Right renal pelvis (tissue), 4 donors: Measurements from ENCODE around the gene PTGES3. TPM values are rescaled to one million over a fixed set of nuclear protein-coding genes. Genes with fewer than 3 reads are reported as not detected.
"Not testable (repeated sequence)": the region's sequence is repeated elsewhere in the genome, so short reads cannot be mapped to it uniquely, and the experiment has no call there.

Source experiments
- DNase-seq, 4 donors: peaks; one replicate each; pipeline ENCODE4 v3.0.0-alpha.2; 2013; ENCODE audit warnings: low read depth in 4 of 4, low spot score in 3 of 4, missing footprints in 1 of 4
- polyA plus RNA-seq, 4 donors: library from polyadenylated mRNA; unstranded; fragments of 120-200 nt; gene quantifications; one replicate each; pipeline ENCODE4 v1.2.1, GENCODE V29; 2013; ENCODE audit not compliant: insufficient read length in 4 of 4

The PTGES3 gene, protein sequence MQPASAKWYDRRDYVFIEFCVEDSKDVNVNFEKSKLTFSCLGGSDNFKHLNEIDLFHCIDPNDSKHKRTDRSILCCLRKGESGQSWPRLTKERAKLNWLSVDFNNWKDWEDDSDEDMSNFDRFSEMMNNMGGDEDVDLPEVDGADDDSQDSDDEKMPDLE
- polyA plus RNA-seq, result 100 to 1,000 TPM; 325 to 383 (median 364) TPM

DNA sequence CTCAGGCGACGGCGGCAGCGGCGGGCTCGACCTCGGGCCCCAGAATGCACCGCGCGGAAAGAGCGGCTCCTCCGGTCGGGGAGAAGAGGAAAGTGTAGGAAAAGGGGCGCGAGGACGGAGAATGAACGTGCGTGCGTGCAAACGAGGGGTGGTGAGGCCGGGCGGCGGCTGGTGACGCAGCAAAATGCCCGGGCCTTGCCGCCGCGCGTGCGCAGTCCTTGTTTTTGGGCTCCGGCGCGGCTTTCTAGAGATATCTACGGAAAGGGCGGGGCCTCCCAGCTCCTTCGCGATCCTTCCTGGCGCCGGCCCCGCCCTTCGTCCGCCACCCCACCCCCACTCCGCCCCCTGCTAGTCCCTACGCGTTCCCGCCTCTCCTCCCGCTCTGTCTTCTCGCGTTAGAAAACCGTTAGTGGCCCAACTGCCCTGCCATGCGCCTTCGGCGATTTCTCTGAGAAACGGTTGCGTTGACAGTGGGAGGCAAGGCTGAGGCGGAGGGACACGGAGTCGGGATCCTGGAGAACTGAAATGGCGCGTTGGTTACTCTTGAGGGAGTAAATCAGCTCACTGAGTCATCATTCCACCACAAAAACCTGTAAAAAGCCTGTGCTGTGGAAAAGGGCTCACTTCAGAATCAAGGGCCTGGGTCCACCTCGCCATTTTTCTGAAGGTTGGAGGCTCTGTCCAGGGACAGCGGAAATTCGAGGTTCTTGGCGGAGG is at the start of gene PTGES3:
PTGES3 (minus strand) TSS at position 156 of the 717 bp plus-strand sequence. CDS start 285 bp downstream, outside the sequence.
- DNase-seq, result peak; percentile 95 to 96 (median 96)

DNA sequence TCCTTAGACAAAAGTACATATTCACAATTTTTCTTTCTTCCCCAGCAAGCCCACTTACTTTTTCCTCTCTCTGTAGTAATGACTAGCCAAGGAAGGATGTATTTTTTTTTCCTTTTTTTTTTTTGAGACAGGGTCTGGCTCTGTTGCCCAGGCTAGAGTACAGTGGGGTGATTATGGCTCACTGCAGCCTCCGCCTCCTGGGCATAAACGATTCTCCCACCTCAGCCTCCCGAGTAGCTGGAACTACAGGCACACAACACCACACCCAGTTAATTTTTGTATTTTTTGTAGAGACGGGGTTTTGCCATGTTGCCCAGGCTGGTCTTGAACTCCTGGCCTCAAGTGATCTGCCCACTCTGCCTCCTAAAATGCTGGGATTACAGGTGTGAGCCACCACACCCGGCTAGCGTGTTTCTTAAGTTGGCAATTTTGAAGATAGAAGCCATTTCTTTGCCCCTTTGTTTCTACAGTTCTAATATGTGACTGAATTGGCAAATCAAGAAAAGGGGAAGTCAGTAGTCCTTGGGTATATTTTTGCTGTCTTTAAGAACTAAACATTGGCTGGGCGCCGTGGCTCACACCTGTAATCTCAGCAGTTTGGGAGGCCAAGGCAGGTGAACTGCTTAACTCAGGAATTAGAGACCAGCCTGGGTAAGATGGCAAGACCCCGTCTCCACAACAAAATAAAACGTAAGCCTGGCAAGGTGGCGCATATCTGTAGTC is 40.2 kb upstream of the PTGES3 start:
- DNase-seq, result no peak

DNA sequence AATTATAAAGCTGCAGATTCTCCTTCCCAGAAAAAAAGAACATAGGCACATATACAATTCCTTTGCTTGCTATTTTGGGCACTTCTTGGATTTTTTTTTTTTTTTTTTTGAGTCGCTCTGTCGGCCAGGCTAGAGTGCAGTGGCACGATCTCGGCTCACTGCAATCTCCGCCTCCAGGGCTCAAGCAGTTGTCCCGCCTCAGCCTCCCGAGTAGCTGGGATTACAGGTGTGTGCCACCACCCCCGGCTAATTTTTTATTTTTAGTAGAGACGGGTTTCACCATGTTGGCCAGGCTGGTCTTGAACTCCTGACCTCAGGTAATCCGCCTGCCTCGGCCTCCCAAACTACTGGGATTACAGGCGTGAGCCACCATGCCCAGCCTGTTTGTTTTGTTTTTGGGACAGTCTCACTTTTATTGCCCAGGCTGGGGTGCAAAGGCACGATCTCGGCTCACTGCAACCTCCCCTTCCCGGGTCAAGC is 38.2 kb upstream of the PTGES3 start:
- not testable (repeated sequence) for DNase-seq

DNA sequence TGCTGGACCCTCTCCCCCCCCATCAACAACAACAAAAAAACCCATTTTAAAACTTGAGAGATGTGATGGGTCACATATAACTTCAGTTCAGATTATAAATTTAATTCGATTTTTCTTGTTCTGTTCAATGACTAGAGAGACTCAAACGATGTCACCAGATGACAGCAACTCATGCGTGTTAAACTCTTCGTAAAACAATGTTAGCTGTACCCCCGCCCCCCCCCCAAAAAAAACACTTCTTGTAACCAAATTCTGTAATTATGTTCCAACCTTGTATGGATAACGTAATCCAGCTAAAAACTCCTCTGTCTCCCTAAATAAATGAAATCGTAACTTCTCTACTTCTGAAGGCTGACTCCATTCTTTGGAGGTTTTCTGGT is 37.6 kb upstream of the PTGES3 start:
- no peak for DNase-seq

DNA sequence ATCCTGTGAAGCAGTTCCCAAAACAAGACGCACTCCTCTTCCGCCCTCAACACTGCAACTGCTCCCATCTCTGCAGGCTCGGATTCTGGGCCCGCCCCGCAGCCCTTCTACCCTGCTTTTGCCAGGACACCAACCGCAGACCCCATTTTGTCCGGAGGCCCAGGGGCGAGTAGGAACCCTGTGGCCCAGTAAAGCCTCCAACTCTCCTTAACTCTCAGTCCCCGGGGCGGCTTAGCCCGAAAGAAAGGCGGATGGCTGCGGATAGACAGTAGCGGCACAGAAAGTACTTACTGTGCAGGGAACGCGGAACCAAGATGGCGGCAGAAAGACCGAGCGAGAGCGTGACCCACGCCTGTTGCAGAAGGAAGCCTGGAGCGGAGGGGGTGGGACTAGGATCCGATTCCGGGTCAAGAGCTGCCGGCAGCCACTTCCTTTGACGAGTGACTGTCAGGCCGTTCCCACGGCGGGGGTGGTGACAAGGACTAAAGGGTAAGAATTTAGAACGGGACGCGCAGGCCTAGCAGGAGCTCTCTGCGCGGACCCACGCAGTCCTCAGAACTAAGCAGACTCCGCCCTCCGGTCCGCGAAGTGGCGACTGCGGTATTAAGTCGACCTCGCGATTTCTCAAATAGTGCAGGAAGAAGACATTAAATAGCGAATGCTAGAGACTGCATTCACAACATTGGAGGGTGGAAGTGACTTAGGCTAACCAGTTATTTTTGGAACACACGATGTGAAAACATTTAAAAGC is 37.1 kb upstream of the PTGES3 start, which contains the start of gene NACA:
NACA (minus strand) TSS at position 328 of the 751 bp plus-strand sequence. CDS start 778 bp downstream, outside the sequence.
- peak; percentile 92 to 95 (median 94) for DNase-seq

DNA sequence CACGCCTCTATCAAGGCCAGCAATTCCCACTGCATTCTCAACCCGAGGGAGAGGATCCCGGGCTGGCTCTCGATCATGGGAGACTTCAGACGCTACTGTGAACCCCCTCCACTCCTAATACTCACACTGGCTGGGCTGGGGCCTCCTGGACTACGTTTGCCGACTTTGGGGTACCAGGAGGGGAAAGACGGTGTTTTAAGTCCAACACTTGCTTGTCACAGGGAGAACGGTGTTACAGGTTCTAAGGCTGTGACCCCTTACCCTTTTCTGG is 36.6 kb upstream of the PTGES3 start:
- peak in 1 of 4 donors; percentile 25 for DNase-seq

DNA sequence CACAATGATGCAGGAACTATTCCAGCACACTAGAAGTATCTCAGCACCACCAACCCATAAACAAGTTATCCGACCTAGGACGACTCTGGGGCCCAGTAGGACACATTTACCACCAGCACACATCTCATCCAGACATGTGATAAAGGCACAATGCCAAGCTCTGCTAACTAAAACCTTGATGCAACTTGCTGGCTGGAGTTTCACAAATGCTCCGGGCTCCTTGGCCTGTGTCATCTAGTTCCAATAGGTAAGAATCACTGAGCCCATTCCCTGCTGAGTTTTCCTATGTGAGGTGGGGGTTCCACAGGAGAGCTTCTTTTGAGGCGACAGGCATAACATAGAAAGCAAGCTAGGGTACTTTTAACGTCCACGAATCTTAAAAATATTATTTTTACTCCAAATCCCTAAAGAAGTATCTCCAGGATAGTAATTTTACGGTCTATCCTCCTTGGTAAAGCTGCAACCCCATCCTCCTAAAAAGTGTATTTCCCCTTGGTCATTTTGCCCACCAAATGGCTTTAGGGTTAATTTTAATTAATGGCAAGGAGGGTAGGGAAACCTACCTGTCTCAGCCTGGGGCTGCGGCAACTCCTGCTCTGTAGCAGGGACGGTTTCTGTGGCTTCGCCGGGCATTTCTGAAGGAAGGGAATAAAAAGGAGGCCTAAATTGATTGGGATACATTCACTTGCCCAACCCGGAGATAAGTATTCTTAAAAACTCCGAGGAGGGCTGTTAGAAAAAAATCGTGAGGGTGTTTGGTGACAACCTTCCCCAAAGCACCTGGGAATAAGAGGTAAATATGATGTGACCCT is 36.0 kb upstream of the PTGES3 start:
- DNase-seq, result no peak

DNA sequence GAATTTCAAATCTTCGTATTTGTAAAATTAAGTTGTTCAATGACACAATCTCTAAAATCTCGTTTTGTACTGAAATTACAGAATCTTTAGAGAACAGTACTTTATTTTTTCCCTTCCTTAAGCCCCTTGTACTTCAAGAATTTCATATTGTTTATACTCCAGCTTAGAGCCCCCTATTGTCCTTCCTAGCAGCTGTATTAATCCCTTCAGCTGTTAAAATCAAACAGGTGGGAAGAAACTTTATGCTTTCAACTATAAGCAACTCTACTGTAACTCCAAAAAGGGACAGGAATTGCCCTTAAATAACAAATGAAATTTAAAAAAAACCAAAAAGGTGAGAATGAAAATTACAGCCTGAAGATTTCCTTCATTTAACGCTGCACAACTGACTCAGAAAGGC is 35.3 kb upstream of the PTGES3 start:
- no peak for DNase-seq

DNA sequence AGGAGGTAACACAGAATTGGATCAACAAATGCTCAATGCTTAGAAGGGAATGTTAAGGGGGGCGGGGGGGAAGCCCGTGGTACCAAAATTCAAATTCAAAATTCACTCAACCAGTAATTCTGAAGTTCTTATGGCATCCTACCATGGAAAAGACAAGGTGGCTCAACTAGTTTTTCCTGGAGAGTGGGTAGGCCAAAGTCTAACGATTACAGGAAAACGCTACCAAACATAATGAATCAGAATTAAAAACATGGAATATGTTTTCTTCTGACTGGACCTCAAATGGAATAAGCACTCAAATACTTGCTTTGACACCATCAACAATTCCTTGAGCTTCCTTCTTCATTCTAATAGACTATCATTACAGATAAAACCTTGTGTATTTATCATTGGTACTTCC is 34.7 kb upstream of the PTGES3 start:
- DNase-seq, result no peak

DNA sequence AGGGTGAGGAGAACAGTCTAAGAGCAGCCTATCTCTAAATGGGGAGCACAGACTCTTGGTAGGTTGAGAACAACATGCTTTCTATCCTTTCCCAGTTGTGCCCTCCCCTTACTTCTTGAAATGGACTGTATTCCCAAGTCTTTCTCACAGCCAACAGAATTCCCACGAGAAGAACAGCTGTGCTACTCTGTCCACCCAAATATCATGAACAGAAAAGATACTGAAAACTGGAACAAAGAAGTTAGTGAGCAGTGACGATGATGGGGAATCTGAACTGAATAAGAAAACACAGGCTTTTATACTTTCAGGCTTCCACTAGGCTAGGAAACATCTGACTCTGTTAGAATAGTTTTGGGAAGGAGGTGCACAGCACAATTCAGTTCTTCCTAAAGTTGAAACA is 33.6 kb upstream of the PTGES3 start:
- DNase-seq, result no peak

DNA sequence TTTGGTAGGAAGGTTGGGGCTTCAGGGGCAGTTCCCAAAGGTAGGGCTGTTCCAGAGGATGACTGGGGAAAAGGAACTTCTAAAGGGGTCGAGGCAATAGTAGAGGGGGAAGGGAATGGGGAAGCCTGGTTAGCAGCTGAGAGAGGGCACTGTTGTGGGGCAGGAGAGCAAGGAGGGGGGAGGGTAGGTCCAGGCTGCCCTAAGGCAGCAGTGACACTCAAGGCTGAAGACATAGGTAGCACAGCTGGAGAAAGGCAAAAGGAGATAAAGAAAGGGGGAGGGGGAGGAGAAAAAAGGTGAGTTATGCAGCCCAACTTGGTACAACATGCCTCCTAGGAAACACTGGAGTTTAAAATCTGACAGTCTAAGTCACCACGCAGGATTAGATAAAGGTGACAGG is 33.1 kb upstream of the PTGES3 start:
- no peak for DNase-seq

DNA sequence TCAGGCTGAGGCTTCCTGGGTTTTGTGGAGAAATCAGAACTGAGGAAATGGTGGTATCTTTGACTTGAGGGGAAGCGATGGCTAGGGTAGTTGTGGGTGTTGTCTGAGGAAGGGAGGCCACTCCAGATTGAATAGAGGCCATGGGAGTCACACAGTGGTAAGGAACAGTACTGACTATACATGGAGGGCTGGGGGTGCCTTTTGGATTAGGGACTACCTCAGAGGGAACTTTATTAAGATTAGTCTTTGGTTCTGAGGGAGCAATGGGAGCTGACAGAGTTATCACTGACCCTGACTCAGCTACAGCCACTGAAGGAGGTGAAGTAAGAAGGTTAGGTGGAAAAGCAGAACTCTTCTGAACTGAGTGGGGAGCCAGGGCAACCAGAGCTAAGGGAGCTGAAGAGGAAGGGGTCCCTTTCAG is 32.7 kb upstream of the PTGES3 start:
- no peak for DNase-seq

DNA sequence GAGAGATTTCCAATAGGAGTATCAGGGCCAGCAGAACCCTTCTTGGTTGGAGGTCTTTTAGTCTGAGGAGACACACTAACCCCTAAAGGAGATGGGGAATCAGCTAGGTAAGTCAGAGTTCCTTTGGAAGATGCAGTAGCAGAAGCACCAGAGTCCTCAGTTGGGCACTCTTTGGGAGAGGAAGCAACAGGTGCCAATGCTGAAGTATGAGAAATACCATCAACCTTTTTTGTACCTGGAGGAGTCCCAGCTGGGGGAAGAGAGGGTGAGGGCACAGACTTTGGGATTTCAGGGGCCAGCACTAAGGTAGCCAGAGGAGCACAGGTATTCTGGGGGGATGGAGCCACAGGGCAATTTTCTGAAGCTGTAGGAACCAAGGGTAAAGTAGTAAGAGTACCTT is 31.0 kb upstream of the PTGES3 start:
- no peak for DNase-seq

DNA sequence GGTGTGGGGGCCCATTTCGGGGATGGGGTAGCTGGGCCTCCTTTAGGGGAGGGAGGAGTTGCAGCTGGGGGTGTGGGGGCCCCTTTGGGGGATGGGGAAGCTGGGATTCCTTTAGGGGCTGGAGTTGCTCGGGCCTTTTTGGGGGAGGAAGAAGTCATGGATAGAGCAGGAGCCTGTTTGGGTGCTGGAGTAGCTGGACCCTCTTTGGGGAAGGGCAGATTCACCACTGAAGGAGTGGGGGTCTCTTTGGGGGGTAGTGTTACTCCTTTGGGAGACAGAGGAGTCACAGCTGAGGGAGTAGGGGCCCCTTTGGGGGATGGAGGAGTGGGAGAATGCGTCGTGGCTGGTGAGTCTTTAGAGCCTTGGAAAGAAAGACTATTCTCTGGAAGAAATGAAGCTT is 30.6 kb upstream of the PTGES3 start:
- DNase-seq, result no peak

DNA sequence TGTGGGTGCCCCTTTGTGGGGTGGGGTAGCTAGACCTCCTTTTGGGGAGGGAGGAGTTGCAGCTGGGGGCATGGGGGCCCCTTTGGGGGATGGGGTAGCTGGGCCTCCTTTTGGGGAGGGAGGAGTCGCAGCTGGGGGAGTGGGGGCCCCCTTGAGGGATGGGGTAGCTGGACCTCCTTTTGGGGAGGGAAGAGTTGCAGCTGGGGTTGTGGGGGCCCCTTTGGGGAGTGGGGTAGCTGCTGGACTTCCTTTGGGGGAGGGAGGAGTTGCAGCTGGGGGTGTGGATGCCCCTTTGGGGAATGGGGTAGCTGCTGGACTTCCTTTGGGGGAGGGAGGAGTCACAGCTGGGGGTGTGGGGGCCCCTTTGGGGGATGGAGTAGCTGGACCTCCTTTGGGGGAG is 30.1 kb upstream of the PTGES3 start:
- DNase-seq, result no peak

DNA sequence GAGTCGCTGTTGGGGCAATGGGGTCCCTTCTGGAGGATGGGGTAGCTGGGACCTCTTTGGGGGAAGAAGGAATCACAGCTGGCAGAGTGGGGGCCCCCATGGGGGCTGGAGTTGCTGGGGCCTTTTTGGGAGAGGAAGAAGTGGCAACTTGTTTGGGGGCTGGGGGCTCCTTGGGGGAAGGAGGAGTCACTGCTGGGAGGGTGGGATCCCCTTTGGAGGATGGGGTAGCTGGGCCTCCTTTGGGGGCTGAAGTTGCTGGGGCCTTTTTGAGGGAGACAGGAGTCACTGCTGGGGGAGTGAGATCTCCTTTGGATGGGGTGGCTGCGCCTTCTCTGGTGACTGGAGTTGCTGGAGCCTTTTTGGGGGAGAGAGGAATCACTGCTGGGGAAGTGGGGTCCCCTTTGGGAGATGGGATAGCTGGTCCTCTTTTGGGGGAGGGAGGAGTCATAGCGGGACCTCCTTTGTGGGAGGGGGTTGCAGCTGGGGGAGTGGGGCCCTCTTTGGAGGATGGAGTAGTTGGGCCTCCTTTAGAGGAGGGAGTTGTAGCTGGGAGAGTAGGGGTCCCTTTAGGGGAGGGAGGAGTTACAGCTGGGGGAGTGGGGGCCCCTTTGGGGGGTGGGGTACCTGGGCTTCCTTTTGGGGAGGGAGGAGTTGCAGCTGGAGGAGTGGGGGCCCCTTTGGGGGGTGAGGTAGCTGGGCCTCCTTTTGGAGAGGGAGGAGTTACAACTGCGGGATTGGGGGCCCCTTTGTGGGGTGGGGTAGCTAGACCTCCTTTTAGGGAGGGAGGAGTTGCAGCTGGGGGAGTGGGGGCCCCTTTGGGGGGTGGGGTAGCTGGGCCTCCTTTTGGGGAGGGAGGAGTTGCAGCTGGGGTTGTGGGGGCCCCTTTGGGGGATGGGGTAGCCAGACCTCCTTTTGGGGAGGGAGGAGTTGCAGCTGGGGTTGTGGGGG is 29.1 kb upstream of the PTGES3 start:
- no peak for DNase-seq

DNA sequence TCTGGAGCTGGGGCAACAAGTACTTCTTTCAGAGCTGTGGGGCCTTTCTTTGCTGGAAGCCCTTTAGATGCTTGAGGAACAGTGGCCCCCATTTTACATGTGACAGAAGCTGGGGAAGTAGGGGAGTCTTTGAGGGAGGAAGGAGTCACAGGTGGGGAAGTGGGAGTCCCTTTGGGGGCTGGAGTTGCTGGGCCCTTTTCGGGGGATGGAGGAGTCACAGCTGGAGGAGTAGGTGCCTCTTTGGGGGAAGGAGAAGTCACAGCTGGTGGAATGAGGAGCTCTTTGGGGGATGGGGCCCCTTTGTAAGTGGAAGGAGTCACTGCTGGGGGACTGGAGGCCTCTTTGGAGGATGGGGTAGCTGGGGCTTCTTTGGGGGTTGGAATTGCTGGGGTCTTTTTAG is 28.4 kb upstream of the PTGES3 start:
- DNase-seq, result no peak

DNA sequence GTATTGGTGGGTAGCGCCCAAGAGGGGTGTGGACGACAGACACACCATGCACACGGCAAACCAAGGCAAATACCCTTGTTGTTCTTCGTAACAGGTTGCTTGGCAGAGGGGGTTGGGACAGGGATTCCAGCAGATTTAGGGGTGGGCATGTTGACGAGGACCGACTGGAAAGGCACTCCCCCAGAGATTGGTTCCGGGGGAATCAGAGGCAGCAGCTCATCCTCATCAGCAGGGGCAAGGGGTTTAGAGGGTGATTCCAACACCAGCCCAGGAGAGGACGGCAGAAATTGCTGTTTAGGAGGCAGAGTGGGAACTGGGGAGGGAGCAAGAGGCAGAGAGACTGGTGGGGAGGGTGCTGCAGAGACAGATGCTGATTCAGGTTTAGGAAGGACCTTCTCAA is 27.7 kb upstream of the PTGES3 start:
- no peak for DNase-seq

DNA sequence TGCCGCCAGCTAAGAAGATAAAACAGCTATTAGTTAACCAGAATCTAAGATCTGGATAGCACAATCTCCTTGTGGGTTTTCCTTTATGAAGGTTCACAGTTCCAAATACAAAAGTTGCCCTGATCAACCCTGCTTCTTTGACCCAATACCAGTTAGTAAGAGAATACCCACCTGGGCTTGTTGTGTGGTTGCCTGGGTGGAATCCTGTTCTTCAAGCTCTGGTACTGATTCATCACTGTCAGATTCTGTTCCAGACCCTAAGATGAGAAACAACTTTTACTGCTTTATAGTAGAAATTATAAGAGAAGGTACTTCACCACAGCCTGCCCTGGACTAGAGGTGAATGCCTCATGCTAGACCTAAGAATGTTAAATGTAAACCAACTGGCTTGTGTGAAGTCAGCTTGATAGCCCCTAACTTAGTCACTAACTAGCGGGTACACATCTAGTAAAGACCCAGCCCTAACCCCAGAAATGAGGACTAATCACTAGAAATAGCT is 26.4 kb upstream of the PTGES3 start:
- no peak for DNase-seq
